HepG2 (cell line): ENCODE results near the gene NOL4L. TPM values are rescaled to one million over a fixed set of nuclear protein-coding genes. Genes with fewer than 3 reads are reported as not detected.

Experiments
- ATF6 ChIP-seq: sonication (generic); formaldehyde crosslinking; conservative IDR thresholded peaks from 2 replicates; pipeline ENCODE4 v1.4.0; 2020; ENCODE audit warnings: missing genetic modification reagents
- CERS6 ChIP-seq: sonication (generic); formaldehyde crosslinking; IDR thresholded peaks from 2 replicates; pipeline ENCODE4 v1.5.0; 2020; ENCODE audit warnings: missing genetic modification reagents
- HIVEP1 ChIP-seq: sonication (generic); formaldehyde crosslinking; IDR thresholded peaks from 2 replicates; pipeline ENCODE4 v1.4.0; 2020; ENCODE audit warnings: mild to moderate bottlenecking, missing genetic modification reagents
- MEIS1 ChIP-seq: sonication (generic); formaldehyde crosslinking; IDR thresholded peaks from 2 replicates; pipeline ENCODE4 v1.9.0; 2021; ENCODE audit warnings: mild to moderate bottlenecking, missing genetic modification reagents, moderate library complexity, borderline replicate concordance
- MYNN ChIP-seq: sonication (generic); formaldehyde crosslinking; IDR thresholded peaks from 2 replicates; pipeline ENCODE4 v1.4.0; 2020; ENCODE audit warnings: mild to moderate bottlenecking, low read depth, missing genetic modification reagents
- SRY ChIP-seq: sonication (generic); formaldehyde crosslinking; IDR thresholded peaks from 2 replicates; pipeline ENCODE4 v1.8.0; 2022; ENCODE audit warnings: mild to moderate bottlenecking, missing genetic modification reagents
- ZFX ChIP-seq: sonication (generic); formaldehyde crosslinking; IDR thresholded peaks from 2 replicates; pipeline ENCODE4 v1.4.0; 2020; ENCODE audit warnings: mild to moderate bottlenecking, low read depth, missing genetic modification reagents, moderate library complexity
- ZNF605 ChIP-seq: sonication (generic); formaldehyde crosslinking; IDR thresholded peaks from 2 replicates; pipeline ENCODE4 v1.8.0; 2022; ENCODE audit warnings: mild to moderate bottlenecking, missing genetic modification reagents
- polyA plus RNA-seq, 8 experiments: library from polyadenylated mRNA; depleted of rRNA in 3 of 8; stranded (reverse) in 7 of 8; unstranded in 1 of 8; fragments of >200 nt; fragmentation: Illumina TruSeq in 4 of 8; extraction: Trizol in 4 of 8; gene quantifications; 2 replicates each; pipeline versions ENCODE4 v1.2.1 to v1.2.3, GENCODE V29; 2011 to 2016; ENCODE audit warnings: low read depth in 4 of 8, missing spikeins in 1 of 8, mixed read lengths in 1 of 8; ENCODE audit not compliant: insufficient read depth in 1 of 8
- total RNA-seq, 5 experiments: library from RNA; depleted of rRNA; stranded (reverse); fragments of >200 nt; fragmentation: Illumina TruSeq; extraction: Trizol; gene quantifications; 2 replicates each; pipeline ENCODE4 v1.2.3, GENCODE V29; 2016; ENCODE audit warnings: low read depth in 1 of 5

NOL4L gene
- total and polyA plus RNA-seq, 2 of the 13 experiments (the other 11 are each of a cell fraction or from before 2014, with no cell fraction given) = 16.6 to 35.4 TPM

- TF ChIP-seq ATF6 (CRISPR knock-in tag) (no peak), HIVEP1 (0 out of 2 replicates have a peak, but pooled peaks have one; percentile 32), MEIS1 (CRISPR knock-in tag) (0 out of 2 replicates have a peak, but pooled peaks have one; percentile 26), SRY (CRISPR knock-in tag) (0 out of 2 replicates have a peak, but pooled peaks have one; percentile 36), ZNF605 (CRISPR knock-in tag) (no peak), MYNN (CRISPR knock-in tag) (no peak), CERS6 (CRISPR knock-in tag) (no peak), ZFX (0 out of 2 replicates have a peak, but pooled peaks have one; percentile 18)
Observed at GRCh38 chr20:32448306-32449056, 136.7 kb downstream of the NOL4L start (continued).
